Upper lobe of right lung (tissue), 1 donor: Measurements from ENCODE around the gene EYA3. TPM values are rescaled to one million over a fixed set of nuclear protein-coding genes. Genes with fewer than 3 reads are reported as not detected.
A peak's percentile ranks its signal among the peaks of the same experiment; 100 is the strongest.

ENCODE experiments used
- ATAC-seq: fragments of 200-7000 bp; cut with Tn5 transposase; one replicate; pipeline ENCODE4 v1.9.1; 2020; ENCODE audit warnings: mild to moderate bottlenecking, moderate library complexity
- DNase-seq: peaks from one replicate; pipeline ENCODE4 v3.0.0-alpha.2; 2020
- H3K27ac ChIP-seq: fragments of 200-600 bp; one replicate; pipeline ENCODE4 v1.8.0; 2022
- H3K27me3 ChIP-seq: fragments of 200-600 bp; one replicate; pipeline ENCODE4 v1.8.0; 2022; ENCODE audit warnings: mild to moderate bottlenecking
- H3K36me3 ChIP-seq: fragments of 200-600 bp; one replicate; pipeline ENCODE4 v1.8.0; 2022
- H3K4me1 ChIP-seq: fragments of 200-600 bp; one replicate; pipeline ENCODE4 v1.8.0; 2022
- H3K4me3 ChIP-seq: fragments of 200-600 bp; one replicate; pipeline ENCODE4 v1.8.0; 2022; ENCODE audit warnings: mild to moderate bottlenecking
- H3K9me3 ChIP-seq: fragments of 200-600 bp; one replicate; pipeline ENCODE4 v1.8.0; 2022
- intact Hi-C: fragments of 100-400 bp; cut with DNase I; formaldehyde crosslinking; loops from one replicate; pipeline ENCODE4 v1.11.0; 2022
- long read RNA-seq: library from polyadenylated mRNA; unstranded; transcript quantifications from one replicate; pipeline ENCODE4 v2.0.0, GENCODE V29; 2021
- total RNA-seq: library from RNA; stranded (reverse); fragmentation: NEBNext Ultra II Directional; extraction: Animal tissue kit (Norgen Biotek cat#: 25700); gene quantifications from one replicate; pipeline ENCODE4 v1.2.1, GENCODE V29; 2021
- TF ChIP-seq, protein P1 (sequence below): fragments of 200-600 bp; IDR thresholded peaks from one replicate; pipeline ENCODE4 v1.8.0; 2022; ENCODE audit warnings: antibody characterized with exemption
- donor health status: DM: no; HTN: yes; CAD: no; lungs with severe emphysema.

EYA3 gene, protein sequence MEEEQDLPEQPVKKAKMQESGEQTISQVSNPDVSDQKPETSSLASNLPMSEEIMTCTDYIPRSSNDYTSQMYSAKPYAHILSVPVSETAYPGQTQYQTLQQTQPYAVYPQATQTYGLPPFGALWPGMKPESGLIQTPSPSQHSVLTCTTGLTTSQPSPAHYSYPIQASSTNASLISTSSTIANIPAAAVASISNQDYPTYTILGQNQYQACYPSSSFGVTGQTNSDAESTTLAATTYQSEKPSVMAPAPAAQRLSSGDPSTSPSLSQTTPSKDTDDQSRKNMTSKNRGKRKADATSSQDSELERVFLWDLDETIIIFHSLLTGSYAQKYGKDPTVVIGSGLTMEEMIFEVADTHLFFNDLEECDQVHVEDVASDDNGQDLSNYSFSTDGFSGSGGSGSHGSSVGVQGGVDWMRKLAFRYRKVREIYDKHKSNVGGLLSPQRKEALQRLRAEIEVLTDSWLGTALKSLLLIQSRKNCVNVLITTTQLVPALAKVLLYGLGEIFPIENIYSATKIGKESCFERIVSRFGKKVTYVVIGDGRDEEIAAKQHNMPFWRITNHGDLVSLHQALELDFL
- total RNA-seq = 21.0 TPM
- long read RNA-seq, full-length matches to known transcripts = 2 of 15 reads
- long read RNA-seq, partial matches to known transcripts = 2 of 15 reads
- long read RNA-seq, other reads (novel, unspliced or antisense) = 11 of 15 reads

DNA sequence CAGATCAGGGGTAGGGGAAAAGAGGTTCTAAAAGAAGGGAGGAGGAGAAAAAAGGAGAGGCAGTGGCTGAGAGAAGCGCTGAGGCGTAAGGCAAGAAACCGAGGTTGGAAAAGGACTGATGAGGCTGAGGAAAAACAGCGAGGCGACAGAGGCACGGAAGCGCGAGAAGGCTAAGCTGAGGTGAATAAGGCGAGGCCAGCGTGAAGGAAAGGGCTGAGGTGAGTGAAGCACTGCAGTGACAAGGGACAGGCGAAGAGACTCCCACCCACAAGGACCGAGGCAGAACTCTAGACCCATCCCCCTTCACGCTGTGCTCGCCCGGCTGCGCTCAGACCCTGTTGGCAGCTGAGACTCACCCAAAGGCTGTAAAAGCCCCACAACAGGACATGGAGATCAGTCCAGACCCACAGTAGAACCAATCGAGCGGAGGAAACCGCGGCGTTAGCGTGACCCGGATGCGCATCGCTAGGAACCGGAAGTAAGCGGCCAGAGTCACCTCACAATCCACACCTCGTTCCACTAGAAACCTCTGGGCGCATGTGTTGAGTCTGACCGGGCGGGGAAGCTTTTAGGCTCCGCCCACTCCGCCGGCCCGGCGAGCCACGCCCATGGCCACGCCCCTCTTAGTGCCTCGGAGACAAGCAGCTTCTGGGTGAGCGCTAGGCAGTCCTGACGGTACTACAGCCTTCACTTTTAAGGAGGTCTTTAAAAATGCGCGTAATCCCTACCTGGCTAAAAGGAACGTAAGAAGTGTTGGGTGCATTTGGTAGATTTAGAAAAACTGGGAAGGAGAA is at the start of gene EYA3:
EYA3 (minus strand) TSS at position 443 of the 794 bp plus-strand sequence. CDS start 30,584 bp downstream, outside the sequence.
- peak within 1 kb of the TSS; percentile 91 for H3K27ac ChIP-seq
- TF ChIP-seq, protein P1, sequence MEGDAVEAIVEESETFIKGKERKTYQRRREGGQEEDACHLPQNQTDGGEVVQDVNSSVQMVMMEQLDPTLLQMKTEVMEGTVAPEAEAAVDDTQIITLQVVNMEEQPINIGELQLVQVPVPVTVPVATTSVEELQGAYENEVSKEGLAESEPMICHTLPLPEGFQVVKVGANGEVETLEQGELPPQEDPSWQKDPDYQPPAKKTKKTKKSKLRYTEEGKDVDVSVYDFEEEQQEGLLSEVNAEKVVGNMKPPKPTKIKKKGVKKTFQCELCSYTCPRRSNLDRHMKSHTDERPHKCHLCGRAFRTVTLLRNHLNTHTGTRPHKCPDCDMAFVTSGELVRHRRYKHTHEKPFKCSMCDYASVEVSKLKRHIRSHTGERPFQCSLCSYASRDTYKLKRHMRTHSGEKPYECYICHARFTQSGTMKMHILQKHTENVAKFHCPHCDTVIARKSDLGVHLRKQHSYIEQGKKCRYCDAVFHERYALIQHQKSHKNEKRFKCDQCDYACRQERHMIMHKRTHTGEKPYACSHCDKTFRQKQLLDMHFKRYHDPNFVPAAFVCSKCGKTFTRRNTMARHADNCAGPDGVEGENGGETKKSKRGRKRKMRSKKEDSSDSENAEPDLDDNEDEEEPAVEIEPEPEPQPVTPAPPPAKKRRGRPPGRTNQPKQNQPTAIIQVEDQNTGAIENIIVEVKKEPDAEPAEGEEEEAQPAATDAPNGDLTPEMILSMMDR = no peak
- DNase-seq (peak; percentile 99), ATAC-seq (peak; percentile 100)
- no peaks in the 10 kb centered on the region for H3K36me3 ChIP-seq
- no peaks in the 10 kb centered on the region for H3K9me3 ChIP-seq
- intact Hi-C loops = no loop called here
- no peaks in the 10 kb centered on the region for H3K27me3 ChIP-seq
- peak within 1 kb of the TSS; percentile 82 for H3K4me3 ChIP-seq
- peaks cover 29% of the 10 kb centered on the region for H3K4me1 ChIP-seq

DNA sequence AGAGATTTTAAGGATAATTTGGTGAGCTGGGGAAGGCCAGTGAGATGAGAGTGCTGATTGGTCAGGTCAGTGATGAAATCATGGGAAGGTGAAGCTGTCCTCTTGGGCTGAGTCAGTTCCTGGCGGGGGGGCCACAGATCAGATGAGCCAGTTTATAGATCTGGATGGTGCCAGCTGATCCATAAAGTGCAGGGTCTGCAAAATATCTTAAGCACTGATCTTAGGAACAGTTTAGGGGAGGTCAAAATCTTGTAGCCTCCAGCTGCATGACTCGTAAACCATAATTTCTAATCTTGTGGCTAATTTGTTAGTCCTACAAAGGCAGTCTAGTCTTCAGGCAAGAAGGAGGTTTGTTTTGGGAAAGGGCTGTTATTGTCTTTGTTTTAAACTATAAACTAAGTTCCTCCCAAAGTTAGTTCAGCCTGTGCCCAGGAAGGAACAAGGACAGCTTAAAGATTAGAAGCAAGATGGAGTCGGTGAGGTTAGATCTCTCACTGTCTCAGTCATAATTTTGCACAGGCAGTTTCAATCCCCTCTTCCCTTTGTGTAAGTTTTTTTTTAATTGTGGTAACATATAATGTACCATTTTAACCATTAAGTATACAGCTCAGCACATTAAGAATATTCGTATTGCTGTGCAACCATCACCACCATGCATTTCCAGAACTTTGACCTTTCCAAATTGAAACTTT is 48.7 kb upstream of the EYA3 start:
- no peak overlapping the region for H3K27ac ChIP-seq
- H3K4me3 ChIP-seq = no peak overlapping the region
- no peaks in the 10 kb centered on the region for H3K27me3 ChIP-seq
- H3K9me3 ChIP-seq = no peaks in the 10 kb centered on the region
- H3K4me1 ChIP-seq = peaks cover 8% of the 10 kb centered on the region
- intact Hi-C loops = no loop called here
- ATAC-seq (no peak), DNase-seq (no peak)
- TF ChIP-seq, protein P1 = no peak
- no peaks in the 10 kb centered on the region for H3K36me3 ChIP-seq

DNA sequence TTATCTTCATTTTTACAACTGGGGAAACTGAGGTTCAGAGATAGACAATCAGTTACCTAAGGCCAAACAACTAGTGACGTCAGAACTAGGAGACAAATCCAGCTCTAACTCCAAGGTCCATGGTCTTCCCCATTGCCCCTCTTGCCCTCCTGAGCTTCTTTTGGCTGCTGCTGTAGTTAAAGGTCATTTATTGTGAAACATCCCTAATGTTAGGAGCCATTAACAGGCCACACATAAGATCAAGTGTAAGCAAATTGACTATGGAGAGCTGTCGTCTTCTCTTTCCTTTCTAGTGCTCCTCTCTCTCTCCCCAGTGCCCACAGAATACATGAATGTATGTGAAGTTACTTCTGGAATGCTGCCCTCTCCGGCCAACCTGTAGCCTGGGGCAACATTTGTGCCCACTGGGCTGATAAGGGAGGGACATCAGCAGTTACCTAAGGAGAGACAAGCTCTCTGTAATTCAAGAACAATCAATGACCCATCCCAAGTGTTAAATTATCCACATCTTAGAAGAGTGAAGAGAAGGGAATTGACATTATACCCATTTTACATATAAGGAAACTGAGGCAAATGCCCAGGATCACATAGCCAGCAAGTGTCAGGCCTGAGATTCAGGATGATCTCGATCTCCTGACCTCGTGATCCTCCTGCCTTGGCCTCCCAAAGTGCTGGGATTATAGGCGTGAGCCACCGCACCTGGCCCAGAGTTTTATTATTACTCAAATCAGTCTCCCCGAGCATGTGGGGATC is 47.9 kb upstream of the EYA3 start:
- intact Hi-C loops = no loop called here
- Histone ChIP-seq H3K36me3 (no peaks in the 10 kb centered on the region), H3K27me3 (no peaks in the 10 kb centered on the region), H3K4me3 (no peak overlapping the region), H3K4me1 (peaks cover 8% of the 10 kb centered on the region), H3K9me3 (no peaks in the 10 kb centered on the region), H3K27ac (peak overlapping the region; percentile 61)
- no peak for ATAC-seq
- no peak for DNase-seq
- TF ChIP-seq, protein P1 = no peak

DNA sequence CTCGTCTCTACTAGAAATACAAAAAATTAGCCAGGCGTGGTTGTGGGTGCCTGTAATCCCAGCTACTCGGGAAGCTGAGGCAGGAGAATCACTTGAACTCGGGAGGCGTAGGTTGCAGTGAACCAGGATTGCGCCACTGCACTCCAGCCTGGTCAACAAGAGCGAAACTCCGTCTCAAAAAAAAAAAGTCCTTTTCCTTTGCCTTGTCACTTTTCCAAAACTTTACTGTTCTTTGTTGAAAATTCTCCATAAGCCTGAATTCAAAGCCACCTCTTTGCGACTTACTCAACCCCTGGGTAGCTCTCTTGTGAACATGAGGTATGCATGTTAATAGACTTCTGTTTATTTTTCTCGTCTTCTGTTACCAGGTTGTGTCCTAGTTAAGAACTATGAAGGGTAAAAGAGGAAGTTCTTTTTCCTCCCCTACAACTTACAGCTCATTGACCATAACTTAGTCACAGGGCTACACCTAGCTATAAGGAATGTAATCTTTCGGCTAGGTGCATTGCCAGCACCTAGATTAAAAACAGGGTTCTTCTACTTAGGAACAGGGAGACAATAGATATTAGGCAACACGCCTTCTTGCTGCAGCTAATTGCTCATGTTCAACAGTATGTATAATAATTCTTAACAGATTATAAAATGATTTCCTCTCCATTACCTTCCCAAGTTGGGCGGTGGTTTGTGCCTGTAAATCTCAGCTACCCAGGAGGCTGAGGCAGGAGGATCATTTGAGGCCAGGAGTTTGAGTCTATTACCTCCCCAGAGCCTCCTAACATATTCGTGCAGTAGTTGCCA is 47.2 kb upstream of the EYA3 start:
- TF ChIP-seq, protein P1 = no peak
- intact Hi-C loops = no loop called here
- no peaks in the 10 kb centered on the region for H3K36me3 ChIP-seq
- H3K27ac ChIP-seq = peak overlapping the region; percentile 61
- no peaks in the 10 kb centered on the region for H3K27me3 ChIP-seq
- H3K4me3 ChIP-seq = no peak overlapping the region
- peaks cover 8% of the 10 kb centered on the region for H3K4me1 ChIP-seq
- peak; percentile 79 for ATAC-seq
- H3K9me3 ChIP-seq = no peaks in the 10 kb centered on the region
- DNase-seq = peak; percentile 85
